Measurements from ENCODE around the gene CACNA1E. TPM values are rescaled to one million over a fixed set of nuclear protein-coding genes. Genes with fewer than 3 reads are reported as not detected.

Gene CACNA1E
- total RNA-seq, 1 experiment from 2014 or later, result 0.46 TPM

DNA sequence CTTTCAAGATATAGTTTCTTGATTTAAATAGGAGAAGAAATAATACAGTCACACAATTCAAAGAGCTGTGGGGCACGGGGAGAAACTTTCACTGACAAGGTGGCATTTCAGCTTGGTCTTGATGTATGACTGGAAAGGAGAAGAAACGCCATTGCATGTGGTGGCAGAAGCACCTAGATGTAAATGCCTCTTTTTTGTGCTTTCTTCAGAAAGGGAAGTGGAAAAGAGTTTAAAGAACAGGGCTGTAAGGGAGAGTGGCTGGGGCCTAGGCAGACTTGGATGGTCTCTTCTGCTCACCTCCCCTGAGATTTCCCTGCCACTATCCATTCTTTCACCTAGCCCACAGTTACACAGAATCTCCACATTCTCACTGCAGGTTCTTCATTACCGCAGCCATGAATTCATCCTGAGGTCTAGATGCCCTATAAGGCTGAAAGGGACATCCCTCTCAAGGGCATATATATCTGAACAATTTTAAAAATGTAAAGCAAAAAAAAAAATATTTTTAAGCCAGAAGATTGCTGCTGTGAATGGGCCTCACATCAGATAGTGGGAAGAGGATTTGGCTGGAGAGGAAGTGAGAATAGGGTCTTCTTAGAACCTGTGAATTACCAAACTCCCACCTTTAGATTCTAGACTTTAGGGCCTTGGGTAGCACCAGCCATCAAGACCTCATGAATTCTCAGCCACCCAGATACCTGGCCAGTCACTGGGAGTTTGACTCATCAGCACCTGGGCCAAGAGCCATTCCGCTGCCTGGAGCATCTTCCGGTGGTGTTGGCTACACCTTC, 23.4 kb downstream of the CACNA1E start:
- H2AK5ac ChIP-seq (ENCODE audit: insufficient read length, low read length), result no peak overlapping the region
- H4K8ac ChIP-seq (replicated peaks; ENCODE audit: insufficient read length, low read depth, low read length), result no peak overlapping the region
- H3K23ac ChIP-seq (ENCODE audit: insufficient read length, low read depth, low read length), result no peak overlapping the region
- WGBS (ENCODE audit: extremely low coverage, insufficient read length, low lambda C conversion rate), result no CpG with 5 or more reads among the region's 5 CpGs
- H2AFZ ChIP-seq (ENCODE audit: low read length), result no peak overlapping the region
- peaks cover 4 to 9% of the 10 kb centered on the region in 2 experiments for H3K4me1 Mint-ChIP-seq
- no peaks in the 10 kb centered on the region for H3K36me3 Mint-ChIP-seq (ENCODE audit: insufficient read depth in 1 of 3, low read depth in 3 of 3)
- H2BK5ac ChIP-seq (ENCODE audit: insufficient read length, low read length), result no peak overlapping the region
- no peak overlapping the region for H2BK15ac ChIP-seq (ENCODE audit: low read depth, low read length)
- no peak overlapping the region for H2BK20ac ChIP-seq (ENCODE audit: low read depth, low read length, poor library complexity, severe bottlenecking)
- H4K91ac ChIP-seq (ENCODE audit: insufficient read length, low read depth, low read length), result no peak overlapping the region
- no peaks in the 10 kb centered on the region for H4K20me1 ChIP-seq (ENCODE audit: control insufficient read depth, insufficient read depth, insufficient read length)
- no peaks in the 10 kb centered on the region for H3K4me1 ChIP-seq (ENCODE audit: insufficient read depth, low read length)
- no peak overlapping the region for H3K56ac ChIP-seq (ENCODE audit: insufficient read length, low read depth, low read length)
- no peaks in the 10 kb centered on the region for H3K79me1 ChIP-seq (ENCODE audit: insufficient read depth, low read depth, low read length, poor library complexity, severe bottlenecking)
- H2BK12ac ChIP-seq (ENCODE audit: insufficient read length, low read depth, low read length), result no peak overlapping the region
- TF ChIP-seq, protein P1, sequence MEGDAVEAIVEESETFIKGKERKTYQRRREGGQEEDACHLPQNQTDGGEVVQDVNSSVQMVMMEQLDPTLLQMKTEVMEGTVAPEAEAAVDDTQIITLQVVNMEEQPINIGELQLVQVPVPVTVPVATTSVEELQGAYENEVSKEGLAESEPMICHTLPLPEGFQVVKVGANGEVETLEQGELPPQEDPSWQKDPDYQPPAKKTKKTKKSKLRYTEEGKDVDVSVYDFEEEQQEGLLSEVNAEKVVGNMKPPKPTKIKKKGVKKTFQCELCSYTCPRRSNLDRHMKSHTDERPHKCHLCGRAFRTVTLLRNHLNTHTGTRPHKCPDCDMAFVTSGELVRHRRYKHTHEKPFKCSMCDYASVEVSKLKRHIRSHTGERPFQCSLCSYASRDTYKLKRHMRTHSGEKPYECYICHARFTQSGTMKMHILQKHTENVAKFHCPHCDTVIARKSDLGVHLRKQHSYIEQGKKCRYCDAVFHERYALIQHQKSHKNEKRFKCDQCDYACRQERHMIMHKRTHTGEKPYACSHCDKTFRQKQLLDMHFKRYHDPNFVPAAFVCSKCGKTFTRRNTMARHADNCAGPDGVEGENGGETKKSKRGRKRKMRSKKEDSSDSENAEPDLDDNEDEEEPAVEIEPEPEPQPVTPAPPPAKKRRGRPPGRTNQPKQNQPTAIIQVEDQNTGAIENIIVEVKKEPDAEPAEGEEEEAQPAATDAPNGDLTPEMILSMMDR (conservative IDR thresholded peaks at IDR 0.05), result no peak
- H3K9me3 Mint-ChIP-seq, result no peaks in the 10 kb centered on the region
- H3K18ac ChIP-seq (ENCODE audit: insufficient read length, low read depth, low read length), result no peak overlapping the region
- H3K4me3 Mint-ChIP-seq, result no peak overlapping the region
- no peak overlapping the region for H4K5ac ChIP-seq (ENCODE audit: insufficient read length, low read depth, low read length)
- no peak overlapping the region for H3T11ph ChIP-seq (ENCODE audit: low read length)
- no peaks in the 10 kb centered on the region for H3K9me3 ChIP-seq (ENCODE audit: control insufficient read depth, low read depth, low read length)
- no peaks in the 10 kb centered on the region for H3K79me2 ChIP-seq (ENCODE audit: insufficient read depth, low read length)
- no peak overlapping the region for H3K27ac ChIP-seq (ENCODE audit: insufficient read length, low read depth, low read length)
- H3K4me2 ChIP-seq (ENCODE audit: insufficient read depth, insufficient read length, low read length), result no peak overlapping the region
- no peak overlapping the region for H3K14ac ChIP-seq (ENCODE audit: insufficient read depth, low read length)
- H3K4ac ChIP-seq (ENCODE audit: low read depth, low read length), result no peak overlapping the region
- no peak overlapping the region for H2BK120ac ChIP-seq (ENCODE audit: low read depth, low read length, poor library complexity, severe bottlenecking)
- H3K27me3 Mint-ChIP-seq (ENCODE audit: low read depth), result peaks cover 7% of the 10 kb centered on the region
- H3K23me2 ChIP-seq (ENCODE audit: insufficient read length, low read depth, low read length, poor library complexity, severe bottlenecking), result no peaks in the 10 kb centered on the region
- DNase-seq, result no peak
- H3K9ac ChIP-seq (ENCODE audit: extremely low read depth, insufficient read length, low read length), result no peak overlapping the region
- H3K27ac Mint-ChIP-seq, result no peak overlapping the region
- no peaks in the 10 kb centered on the region for H3K27me3 ChIP-seq (ENCODE audit: insufficient read depth, low read length)
